Loucy (cell line): ENCODE data around the gene PER2.

Experiments
- EZH2phosphoT487 ChIP-seq: fragments of 200-600 bp; IDR thresholded peaks from 2 replicates; pipeline ENCODE4 v1.6.1; 2018; ENCODE audit warnings: antibody characterized with exemption, mild to moderate bottlenecking, moderate library complexity, borderline replicate concordance
- TF ChIP-seq, protein P1 (sequence below): fragments of 200-600 bp; sonication (generic); conservative IDR thresholded peaks from 2 replicates; pipeline ENCODE4 v1.5.1; 2014; ENCODE audit warnings: mild to moderate bottlenecking, antibody characterized with exemption, low read length

DNA sequence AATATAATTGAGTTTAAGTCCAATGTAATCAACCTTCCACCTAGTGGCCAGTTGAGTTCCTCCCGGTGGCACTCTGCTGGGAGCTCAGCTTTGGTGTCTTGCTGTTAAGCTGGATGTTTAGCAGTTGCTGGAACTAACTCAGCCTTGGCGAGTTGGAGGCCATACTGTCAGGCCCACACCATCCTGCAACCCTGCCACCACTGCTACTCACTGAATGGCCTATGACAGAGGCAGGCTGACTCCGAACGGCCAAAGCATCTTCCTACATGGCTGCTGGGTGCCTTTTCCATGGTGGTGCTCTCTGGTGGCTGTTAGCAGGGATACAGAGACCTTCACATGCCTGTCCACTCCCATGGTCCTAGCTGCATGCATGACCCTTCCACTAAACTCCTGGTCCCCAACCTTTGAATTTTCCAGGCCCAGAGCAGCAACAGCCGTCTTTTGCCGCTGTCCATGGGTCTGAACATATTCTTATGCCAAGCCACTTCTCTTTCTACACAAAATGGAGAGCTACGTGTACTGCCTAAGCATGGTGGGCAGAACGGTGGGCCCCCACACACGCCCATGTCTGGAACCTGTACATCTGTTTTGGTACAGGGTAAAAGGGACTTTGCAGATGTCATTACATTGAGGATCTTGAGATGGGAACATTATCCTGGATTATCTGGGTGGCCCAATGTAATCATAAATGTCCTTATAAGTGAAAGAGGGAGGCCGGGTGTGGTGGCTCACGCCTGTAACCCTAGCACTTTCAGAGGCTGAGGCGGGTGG, 16.9 kb upstream of the PER2 start:
- TF ChIP-seq, protein P1, sequence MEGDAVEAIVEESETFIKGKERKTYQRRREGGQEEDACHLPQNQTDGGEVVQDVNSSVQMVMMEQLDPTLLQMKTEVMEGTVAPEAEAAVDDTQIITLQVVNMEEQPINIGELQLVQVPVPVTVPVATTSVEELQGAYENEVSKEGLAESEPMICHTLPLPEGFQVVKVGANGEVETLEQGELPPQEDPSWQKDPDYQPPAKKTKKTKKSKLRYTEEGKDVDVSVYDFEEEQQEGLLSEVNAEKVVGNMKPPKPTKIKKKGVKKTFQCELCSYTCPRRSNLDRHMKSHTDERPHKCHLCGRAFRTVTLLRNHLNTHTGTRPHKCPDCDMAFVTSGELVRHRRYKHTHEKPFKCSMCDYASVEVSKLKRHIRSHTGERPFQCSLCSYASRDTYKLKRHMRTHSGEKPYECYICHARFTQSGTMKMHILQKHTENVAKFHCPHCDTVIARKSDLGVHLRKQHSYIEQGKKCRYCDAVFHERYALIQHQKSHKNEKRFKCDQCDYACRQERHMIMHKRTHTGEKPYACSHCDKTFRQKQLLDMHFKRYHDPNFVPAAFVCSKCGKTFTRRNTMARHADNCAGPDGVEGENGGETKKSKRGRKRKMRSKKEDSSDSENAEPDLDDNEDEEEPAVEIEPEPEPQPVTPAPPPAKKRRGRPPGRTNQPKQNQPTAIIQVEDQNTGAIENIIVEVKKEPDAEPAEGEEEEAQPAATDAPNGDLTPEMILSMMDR = peak; percentile 51
- no peak for TF ChIP-seq EZH2phosphoT487
